ENCODE measurements around the gene STXBP4. TPM values are rescaled to one million over a fixed set of nuclear protein-coding genes. Genes with fewer than 3 reads are reported as not detected.

Gene STXBP4
- total and polyA plus RNA-seq, 2 experiments from 2014 or later = 14.9 to 26.4 TPM

GRCh38 chr17:55004484-55004883 is 35.9 kb downstream of the STXBP4 start:
- Histone ChIP-seq H3K27ac (no peak overlapping the region), H3K27me3 (no peaks in the 10 kb centered on the region), H3K4me3 (no peak overlapping the region), H3K4me1 (ENCODE audit: low read depth) (no peaks in the 10 kb centered on the region), H3K9me3 (ENCODE audit: low read depth) (no peaks in the 10 kb centered on the region), H3K36me3 (peaks cover 15% of the 10 kb centered on the region)
- no peak for DNase-seq (ENCODE audit: low read depth in 1 of 2, low spot score in 1 of 2)
- no peak for TF ChIP-seq CTCF (IDR thresholded peaks at IDR 0.05; ENCODE audit: low read depth, low read length)

DNA sequence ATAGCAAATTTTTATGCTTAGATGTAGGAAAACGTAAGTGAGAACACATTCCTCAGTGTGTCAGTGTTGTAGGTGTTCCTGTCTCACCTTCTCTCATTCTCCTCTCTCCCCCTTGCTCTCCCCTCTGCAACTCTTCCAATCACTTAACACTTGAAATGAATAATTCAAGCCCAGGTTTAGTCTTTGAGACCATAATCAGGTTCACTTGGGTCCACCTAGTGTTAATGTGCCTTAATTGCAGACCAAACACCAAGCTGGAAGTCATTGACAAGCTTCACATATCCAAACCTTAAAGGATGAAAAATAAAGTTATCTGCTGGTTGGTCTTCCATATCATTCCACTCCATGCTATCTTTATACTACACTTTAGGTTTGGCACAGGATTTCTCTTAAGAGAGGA is 37.0 kb downstream of the STXBP4 start:
- H3K27ac ChIP-seq = no peak overlapping the region

GRCh38 chr17:55023626-55024025 is 55.1 kb downstream of the STXBP4 start:
- Histone ChIP-seq H3K4me1 (ENCODE audit: low read depth) (no peaks in the 10 kb centered on the region), H3K36me3 (no peaks in the 10 kb centered on the region), H3K27me3 (no peaks in the 10 kb centered on the region), H3K9me3 (ENCODE audit: low read depth) (no peaks in the 10 kb centered on the region), H3K4me3 (no peak overlapping the region), H3K27ac (no peak overlapping the region)
- no peak for TF ChIP-seq CTCF (IDR thresholded peaks at IDR 0.05; ENCODE audit: low read depth, low read length)
- peak in 1 of 2 donors; percentile 60 for DNase-seq (ENCODE audit: low read depth in 1 of 2, low spot score in 1 of 2)

More for the DNA sequence above, 37.0 kb downstream of the STXBP4 start:
- DNase-seq (ENCODE audit: low read depth in 1 of 2, low spot score in 1 of 2) = peak; percentile 6 to 38
- no peaks in the 10 kb centered on the region for H3K9me3 ChIP-seq (ENCODE audit: low read depth)
- H3K36me3 ChIP-seq = peaks cover 7% of the 10 kb centered on the region
- H3K4me3 ChIP-seq = no peak overlapping the region
- no peaks in the 10 kb centered on the region for H3K27me3 ChIP-seq
- no peaks in the 10 kb centered on the region for H3K4me1 ChIP-seq (ENCODE audit: low read depth)
- peak; percentile 51 for TF ChIP-seq CTCF (IDR thresholded peaks at IDR 0.05; ENCODE audit: low read depth, low read length)

GRCh38 chr17:55037828-55038227 is 69.3 kb downstream of the STXBP4 start:
- no peak for TF ChIP-seq CTCF (IDR thresholded peaks at IDR 0.05; ENCODE audit: low read depth, low read length)
- Histone ChIP-seq H3K4me3 (no peak overlapping the region), H3K36me3 (no peaks in the 10 kb centered on the region), H3K4me1 (ENCODE audit: low read depth) (no peaks in the 10 kb centered on the region), H3K27ac (no peak overlapping the region), H3K27me3 (no peaks in the 10 kb centered on the region), H3K9me3 (ENCODE audit: low read depth) (no peaks in the 10 kb centered on the region)
- DNase-seq (ENCODE audit: low read depth in 1 of 2, low spot score in 1 of 2) = no peak

GRCh38 chr17:55038291-55038690 is 69.7 kb downstream of the STXBP4 start:
- Histone ChIP-seq H3K27me3 (no peaks in the 10 kb centered on the region), H3K4me1 (ENCODE audit: low read depth) (no peaks in the 10 kb centered on the region), H3K9me3 (ENCODE audit: low read depth) (no peaks in the 10 kb centered on the region), H3K36me3 (no peaks in the 10 kb centered on the region), H3K27ac (no peak overlapping the region), H3K4me3 (no peak overlapping the region)
- no peak for DNase-seq (ENCODE audit: low read depth in 1 of 2, low spot score in 1 of 2)
- no peak for TF ChIP-seq CTCF (IDR thresholded peaks at IDR 0.05; ENCODE audit: low read depth, low read length)

DNA sequence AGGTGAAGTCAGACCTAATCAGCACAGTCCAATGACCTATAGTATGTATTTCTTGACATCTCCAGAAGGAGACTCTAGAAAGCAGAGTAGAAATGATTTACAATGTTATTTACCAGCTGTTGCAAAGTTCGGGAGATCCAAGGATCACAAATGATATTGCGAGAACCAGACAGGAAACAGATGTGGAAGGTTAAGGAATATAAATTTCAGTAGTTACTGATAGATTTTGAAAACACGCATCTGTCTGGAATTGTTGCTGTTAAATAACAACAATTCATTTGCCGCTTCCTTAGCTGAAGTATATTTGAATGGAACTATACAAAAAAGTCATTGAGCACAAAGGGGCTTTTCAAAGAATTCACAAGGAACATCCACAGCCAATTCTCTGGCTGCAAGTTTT is 72.0 kb downstream of the STXBP4 start:
- no peak overlapping the region for H3K27ac ChIP-seq
- DNase-seq (ENCODE audit: low read depth in 1 of 2, low spot score in 1 of 2) = peak in 1 of 2 donors; percentile 7
- no peak overlapping the region for H3K4me3 ChIP-seq
- TF ChIP-seq CTCF (IDR thresholded peaks at IDR 0.05; ENCODE audit: low read depth, low read length) = no peak
- no peaks in the 10 kb centered on the region for H3K4me1 ChIP-seq (ENCODE audit: low read depth)
- H3K27me3 ChIP-seq = no peaks in the 10 kb centered on the region
- H3K9me3 ChIP-seq (ENCODE audit: low read depth) = no peaks in the 10 kb centered on the region
- peaks cover 4% of the 10 kb centered on the region for H3K36me3 ChIP-seq

Measured in cardiac muscle cell (in vitro differentiated cells and primary cell).